Right lobe of liver (tissue), 4 donors: ENCODE data around the gene TMEM205.

Source experiments
- POLR2A ChIP-seq: fragments of 450-650 bp; IDR thresholded peaks from one replicate; pipeline ENCODE4 v1.6.1; 2017; ENCODE audit warnings: antibody characterized with exemption, mild to moderate bottlenecking
- TF ChIP-seq, protein P1 (sequence below), 4 donors: fragments of 200-600 bp in 3 of 4; fragments of 450-650 bp in 1 of 4; IDR thresholded peaks; one replicate each; pipeline versions ENCODE4 v1.5.1 to v1.8.0; 2016 to 2022; ENCODE audit warnings: antibody characterized with exemption in 4 of 4, mild to moderate bottlenecking in 2 of 4
- donor health status: DM: no; HTN: no; CAD: no.
- donor health status: DM: no; HTN: no; CAD: no.
- donor health status: DM: no; HTN: yes; CAD: no.

DNA sequence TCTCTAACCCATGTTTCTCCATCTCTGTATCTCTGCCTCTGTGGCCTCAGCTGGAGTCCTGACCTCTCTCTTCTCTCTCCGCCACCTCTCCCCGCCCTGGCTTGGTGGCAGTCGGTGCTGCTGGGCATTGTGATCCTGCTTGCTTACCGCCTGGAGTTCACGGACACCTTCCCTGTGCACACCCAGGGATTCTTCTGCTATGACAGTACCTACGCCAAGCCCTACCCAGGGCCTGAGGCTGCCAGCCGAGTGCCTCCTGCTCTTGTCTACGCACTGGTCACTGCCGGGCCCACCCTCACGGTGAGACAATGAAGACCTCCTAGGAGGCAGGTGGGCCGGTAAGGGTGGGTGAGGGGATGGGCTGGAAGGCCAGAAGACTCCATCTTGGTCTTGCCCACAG is 13.4 kb upstream of the TMEM205 start:
- no peak for TF ChIP-seq POLR2A
- TF ChIP-seq, protein P1, sequence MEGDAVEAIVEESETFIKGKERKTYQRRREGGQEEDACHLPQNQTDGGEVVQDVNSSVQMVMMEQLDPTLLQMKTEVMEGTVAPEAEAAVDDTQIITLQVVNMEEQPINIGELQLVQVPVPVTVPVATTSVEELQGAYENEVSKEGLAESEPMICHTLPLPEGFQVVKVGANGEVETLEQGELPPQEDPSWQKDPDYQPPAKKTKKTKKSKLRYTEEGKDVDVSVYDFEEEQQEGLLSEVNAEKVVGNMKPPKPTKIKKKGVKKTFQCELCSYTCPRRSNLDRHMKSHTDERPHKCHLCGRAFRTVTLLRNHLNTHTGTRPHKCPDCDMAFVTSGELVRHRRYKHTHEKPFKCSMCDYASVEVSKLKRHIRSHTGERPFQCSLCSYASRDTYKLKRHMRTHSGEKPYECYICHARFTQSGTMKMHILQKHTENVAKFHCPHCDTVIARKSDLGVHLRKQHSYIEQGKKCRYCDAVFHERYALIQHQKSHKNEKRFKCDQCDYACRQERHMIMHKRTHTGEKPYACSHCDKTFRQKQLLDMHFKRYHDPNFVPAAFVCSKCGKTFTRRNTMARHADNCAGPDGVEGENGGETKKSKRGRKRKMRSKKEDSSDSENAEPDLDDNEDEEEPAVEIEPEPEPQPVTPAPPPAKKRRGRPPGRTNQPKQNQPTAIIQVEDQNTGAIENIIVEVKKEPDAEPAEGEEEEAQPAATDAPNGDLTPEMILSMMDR (IDR thresholded peaks at IDR 0.05): no peak
